ENCODE data around the gene ODC1.
"Not testable (repeated sequence)": the region's sequence is repeated elsewhere in the genome, so short reads cannot be mapped to it uniquely, and the experiment has no call there.

Gene ODC1

DNA sequence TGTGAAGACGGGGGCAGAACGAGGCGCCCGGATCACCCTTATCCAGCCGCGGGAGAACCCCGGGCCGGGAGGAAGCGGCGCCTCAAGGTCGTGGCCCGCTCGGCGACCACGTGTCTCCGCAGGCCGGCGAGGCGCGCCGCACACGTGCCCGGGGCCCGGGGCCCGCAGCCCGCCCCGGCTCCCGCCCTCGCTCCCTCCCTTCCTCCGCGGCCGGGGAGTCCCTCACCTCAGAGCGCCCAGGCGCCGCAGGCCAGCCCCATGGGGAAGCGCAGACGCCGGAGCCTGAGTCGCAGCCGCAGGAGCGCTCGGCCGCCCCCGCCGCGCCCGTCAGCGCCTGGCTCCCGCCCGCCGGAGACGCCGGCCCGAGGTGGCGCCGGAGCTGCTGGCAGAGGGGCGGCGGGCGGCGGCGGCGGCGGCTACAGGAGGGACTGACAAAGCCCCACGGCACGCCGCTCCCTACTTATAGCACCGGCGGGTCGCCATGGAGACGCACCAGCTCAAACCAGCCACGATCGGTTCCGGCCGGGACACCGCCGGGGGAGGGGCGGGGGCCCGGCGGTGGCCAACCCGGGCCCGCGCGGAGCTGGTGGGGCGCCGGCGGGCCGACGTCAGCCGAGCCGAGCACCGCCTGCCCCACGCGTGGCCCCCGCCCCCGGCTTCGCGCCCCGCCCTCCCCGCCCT is at the start of gene ODC1:
ODC1 (minus strand) TSS at position 433 of the 681 bp plus-strand sequence. CDS start 3,295 bp downstream, outside the sequence.
- peak; percentile 82 for DNase-seq

- peak; percentile 5 for DNase-seq
These were observed 49.7 kb upstream of the ODC1 start for GRCh38 chr2:10497797-10498251.

DNA sequence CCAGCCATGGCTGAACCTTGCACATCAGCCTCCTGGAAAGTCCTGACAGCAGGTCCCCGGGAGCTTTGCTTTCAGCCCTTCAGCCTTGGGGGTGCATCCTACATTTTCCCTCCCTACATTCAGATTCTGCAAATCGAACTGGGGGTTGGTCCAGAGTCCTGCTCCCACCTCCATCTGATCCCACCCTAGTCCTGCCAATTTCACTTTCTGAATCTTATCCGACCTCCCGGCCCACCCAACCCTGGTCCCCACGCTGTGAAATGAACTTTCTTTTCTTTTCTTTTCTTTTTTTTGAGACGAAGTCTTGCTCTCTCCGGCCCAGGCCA is 47.8 kb upstream of the ODC1 start:
- DNase-seq, result no peak

DNA sequence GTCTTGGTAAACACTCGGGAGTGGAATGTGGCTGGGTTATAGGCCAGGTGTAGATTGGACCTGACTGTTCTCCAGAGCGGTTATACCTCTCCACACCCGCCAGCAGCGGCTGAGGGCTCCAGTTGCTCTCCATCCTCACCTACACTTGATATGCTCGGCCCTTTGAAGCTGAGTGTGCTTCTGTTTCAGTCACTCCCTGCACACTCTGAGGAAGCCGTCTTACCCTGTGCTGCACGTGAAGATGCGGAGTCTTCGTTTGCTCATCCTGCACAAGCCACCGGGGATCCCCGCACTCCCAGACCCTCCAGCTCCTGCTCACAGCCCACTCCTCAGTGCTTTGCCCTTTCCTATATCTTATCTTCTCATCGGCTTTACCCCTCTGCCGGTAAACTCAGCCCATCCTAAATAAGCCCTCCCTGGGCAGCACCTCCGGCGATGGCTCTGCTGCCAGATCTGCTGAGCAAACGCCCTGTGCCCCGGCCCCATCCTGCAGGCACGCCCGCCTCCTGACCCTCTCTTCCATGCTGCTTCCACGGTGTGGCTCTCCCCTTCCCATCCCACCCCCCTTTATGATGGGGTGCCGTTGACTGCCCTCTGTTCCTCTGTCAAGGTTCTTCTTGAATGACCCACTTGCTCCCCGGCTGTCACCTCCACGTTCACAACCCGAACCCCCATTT is 47.3 kb upstream of the ODC1 start:
- no peak for DNase-seq

DNA sequence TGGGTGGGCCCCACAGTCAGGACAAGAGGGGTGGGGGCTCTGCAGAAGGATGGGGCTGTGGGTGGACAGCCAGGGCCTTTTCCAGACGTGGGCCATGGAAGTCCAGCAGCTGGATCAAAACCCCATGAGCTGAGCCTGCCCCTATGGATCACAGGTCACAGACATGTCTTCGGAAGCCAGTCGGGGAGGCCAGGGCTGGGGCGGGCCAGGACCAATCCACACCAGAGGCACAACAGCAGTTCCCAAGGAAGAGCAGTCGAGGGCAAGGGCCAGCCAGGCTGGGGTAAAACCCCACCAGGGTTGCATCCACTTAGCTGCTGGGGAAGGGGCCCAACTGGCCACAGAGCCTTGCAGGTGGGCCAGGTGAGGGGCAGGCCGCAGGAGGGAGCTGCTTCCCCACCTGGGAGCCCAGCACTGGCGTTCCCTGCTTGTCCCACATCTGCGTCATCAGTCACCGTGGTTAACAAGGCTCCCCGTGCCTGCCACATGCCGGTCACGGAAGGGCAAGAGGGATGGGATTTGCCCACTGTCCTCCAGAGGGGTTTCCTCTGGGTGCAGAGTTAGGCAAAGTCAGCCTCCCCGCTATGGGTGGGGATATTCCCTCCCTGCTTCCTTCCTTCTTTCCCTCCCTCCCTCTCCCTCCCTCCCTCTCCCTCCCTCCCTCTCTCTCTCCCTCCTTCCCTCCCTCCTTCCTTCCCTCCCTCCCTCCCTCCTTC is 46.4 kb upstream of the ODC1 start:
- DNase-seq, result no peak

- peak; percentile 8 for DNase-seq
These were observed 45.6 kb upstream of the ODC1 start for GRCh38 chr2:10493634-10494281.

DNA sequence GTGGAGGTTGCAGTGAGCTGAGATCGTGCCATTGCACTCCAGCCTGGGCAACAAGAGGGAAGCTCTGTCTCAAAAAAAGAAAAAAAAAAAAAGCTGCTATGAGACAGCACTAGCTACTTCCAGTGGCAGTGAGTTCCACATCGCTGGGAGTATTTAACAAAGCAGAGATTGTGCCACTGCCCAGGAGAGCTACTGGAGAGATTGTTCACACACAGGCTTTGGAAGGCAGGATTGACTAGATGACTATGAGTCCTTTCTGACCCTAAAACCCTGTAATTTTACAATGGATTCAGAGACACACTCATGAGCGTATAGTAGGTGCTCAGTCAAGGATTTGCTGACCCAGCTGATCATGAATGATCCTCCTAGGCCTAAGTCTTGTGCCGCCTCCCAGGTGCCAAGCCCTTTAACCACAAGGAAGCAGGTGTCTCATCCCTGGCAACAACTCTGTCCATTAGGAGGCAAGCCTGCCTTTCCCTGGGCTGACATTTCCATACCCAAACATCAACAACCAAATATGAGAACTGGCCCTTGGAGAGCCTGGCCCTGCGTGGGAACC is 45.0 kb upstream of the ODC1 start:
- DNase-seq, result no peak

- DNase-seq, result no peak
These were observed 42.7 kb upstream of the ODC1 start for GRCh38 chr2:10490806-10491291.

- DNase-seq, result no peak
These were observed 41.9 kb upstream of the ODC1 start for GRCh38 chr2:10489842-10490555.

DNA sequence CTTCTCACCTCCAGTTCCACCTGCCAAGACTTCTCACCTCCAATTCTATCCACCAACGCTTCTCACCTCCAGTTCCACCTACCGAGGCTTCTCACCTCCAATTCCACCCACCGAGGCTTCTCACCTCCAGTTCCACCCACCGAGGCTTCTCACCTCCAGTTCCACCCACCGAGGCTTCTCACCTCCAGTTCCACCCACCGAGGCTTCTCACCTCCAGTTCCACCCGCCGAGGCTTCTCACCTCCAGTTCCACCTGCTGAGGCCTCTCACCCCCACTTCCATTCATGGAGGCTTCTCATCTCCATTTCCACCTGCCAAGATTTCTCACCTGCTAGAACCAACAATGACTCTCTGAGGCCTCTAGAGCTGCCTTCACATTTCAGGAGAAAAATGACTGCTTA is 40.0 kb upstream of the ODC1 start:
- DNase-seq, result not testable (repeated sequence)

DNA sequence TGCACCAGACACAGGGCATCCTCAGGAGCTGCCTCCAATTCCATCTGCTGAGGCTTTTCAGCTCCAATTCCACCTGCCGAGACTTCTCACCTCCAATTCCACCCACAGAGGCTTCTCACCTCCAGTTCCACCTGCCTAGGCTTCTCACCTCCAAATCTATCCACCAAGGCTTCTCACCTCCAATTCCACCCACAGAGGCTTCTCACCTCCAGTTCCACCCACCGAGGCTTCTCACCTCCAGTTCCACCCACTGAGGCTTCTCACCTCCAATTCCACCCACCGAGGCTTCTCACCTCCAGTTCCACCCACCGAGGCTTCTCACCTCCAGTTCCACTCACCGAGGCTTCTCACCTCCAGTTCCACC is 39.6 kb upstream of the ODC1 start:
- not testable (repeated sequence) for DNase-seq

- DNase-seq, result no peak
These were observed 39.1 kb upstream of the ODC1 start for GRCh38 chr2:10487081-10487740.

GRCh38 chr2:10486601-10487079 is 38.5 kb upstream of the ODC1 start:
- no peak for DNase-seq

DNA sequence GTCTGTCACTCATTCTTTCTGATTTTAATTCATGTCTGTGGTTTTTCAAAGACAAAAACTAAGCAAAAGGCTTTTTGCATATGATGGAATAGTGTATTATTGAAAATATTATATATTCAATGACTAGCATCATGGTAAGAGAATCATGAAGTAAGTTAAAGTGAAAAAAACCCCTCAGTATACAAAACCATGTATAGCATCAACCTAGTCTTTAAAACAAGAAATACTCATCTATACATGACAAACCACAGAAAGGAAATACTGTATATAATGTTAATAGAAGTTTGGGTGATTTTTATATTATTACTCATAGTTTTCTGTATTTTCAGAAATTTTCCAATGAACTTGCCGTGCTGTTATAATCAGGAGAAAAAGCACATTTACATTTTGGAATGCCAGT is 38.0 kb upstream of the ODC1 start:
- no peak for DNase-seq

GRCh38 chr2:10482913-10483312 is 34.8 kb upstream of the ODC1 start:
- DNase-seq, result no peak

DNA sequence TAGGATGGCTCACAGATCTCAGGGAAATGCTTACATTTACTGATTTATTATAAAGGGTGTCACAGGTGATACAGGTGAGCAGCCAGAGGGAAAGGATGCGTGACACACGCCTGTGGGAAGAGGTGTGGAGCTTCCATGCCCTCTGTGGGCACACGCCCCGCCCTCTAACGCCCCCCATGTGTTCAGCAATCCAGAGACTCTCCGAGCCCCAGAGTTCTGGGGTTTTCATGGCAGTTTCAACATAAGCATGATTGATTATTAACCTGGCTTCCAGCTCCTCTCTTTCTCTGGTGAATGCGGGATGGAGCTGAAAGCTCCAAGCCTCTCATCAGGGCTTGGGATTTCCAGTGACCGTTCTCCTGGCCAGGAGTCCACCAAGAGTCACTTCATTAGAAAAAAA is 34.3 kb upstream of the ODC1 start:
- no peak for DNase-seq

GRCh38 chr2:10481666-10482157 is 33.6 kb upstream of the ODC1 start:
- no peak for DNase-seq

DNA sequence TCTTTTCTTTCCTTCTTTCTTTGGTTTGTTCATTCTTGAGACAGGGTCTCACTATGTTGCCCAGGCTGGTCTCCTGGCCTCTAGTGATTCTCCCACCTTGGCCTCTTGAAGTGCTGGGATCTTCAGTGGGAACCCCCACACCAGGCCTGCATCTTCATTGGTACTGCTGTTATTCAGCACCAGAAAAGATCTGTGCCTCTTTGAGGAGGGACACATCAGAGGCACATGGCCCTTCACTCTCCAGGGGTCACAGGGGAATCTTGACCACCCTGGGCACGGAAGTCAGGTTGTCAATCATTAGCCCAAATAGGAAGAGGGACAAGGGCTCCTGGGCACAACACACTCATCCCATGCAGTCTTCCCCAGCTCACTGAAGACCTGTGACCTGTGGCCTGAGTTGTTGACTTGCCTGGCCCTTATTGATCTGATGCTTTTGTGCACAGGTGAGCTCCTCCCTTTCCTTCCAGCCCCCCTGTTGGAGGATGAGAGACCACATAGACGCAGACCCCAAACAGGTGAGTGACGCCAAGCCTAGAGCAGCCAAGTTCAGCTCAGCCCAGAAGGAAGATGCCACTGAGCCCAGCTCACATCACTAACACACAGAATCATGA is 33.0 kb upstream of the ODC1 start:
- no peak for DNase-seq

GRCh38 chr2:10480359-10480949 is 32.3 kb upstream of the ODC1 start:
- DNase-seq, result no peak

GRCh38 chr2:10478916-10479315 is 30.8 kb upstream of the ODC1 start:
- no peak for DNase-seq

DNA sequence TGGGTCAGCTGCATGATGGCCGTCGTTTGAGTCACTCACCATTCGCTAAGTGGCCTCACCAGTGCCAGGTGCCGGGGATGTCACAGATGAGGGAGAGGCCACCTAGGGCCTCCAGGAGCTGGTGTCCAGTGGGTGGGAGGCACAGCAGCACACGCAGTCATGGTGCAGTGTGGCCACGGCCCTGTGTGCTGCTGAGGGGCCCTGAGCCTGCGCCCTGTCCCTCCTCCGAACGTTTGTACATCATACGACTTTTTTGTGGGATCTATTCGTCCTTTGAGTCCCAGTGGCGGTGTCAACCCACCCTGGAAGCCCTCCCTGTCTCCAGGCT is 30.1 kb upstream of the ODC1 start:
- DNase-seq, result no peak

All from amniotic stem cell (primary cell).